Uterus (tissue), 4 donors: Measurements from ENCODE around the gene PLCG2. TPM values are rescaled to one million over a fixed set of nuclear protein-coding genes. Genes with fewer than 3 reads are reported as not detected.
"Not testable (repeated sequence)": the region's sequence is repeated elsewhere in the genome, so short reads cannot be mapped to it uniquely, and the experiment has no call there.

ENCODE experiments used
- DNase-seq, 2 donors: peaks; one replicate each; pipeline ENCODE4 v3.0.0-alpha.2; 2019 to 2020
- H3K27ac ChIP-seq, 2 donors: fragments of 200-600 bp; sonication (generic); 1 replicate in 1 of 2; 2 replicates in 1 of 2; pipeline ENCODE4 v1.5.1; 2016 to 2018
- H3K27me3 ChIP-seq, 2 donors: fragments of 200-600 bp; sonication (generic); one replicate each; pipeline ENCODE4 v1.5.1; 2018 to 2019; ENCODE audit warnings: control low read depth in 1 of 2
- H3K36me3 ChIP-seq, 2 donors: fragments of 200-600 bp; sonication (generic); one replicate each; pipeline ENCODE4 v1.5.1; 2019; ENCODE audit warnings: control low read depth in 1 of 2
- H3K4me1 ChIP-seq, 2 donors: fragments of 200-600 bp; sonication (generic); one replicate each; pipeline ENCODE4 v1.5.1; 2018 to 2019; ENCODE audit warnings: control low read depth in 1 of 2
- H3K4me3 ChIP-seq, 2 donors: fragments of 200-600 bp; sonication (generic); 1 replicate in 1 of 2; 2 replicates in 1 of 2; pipeline ENCODE4 v1.5.1; 2018 to 2019; ENCODE audit warnings: mild to moderate bottlenecking in 1 of 2
- H3K9me3 ChIP-seq, 2 donors: fragments of 200-600 bp; sonication (generic); one replicate each; pipeline ENCODE4 v1.5.1; 2019; ENCODE audit warnings: control low read depth in 1 of 2
- POLR2A ChIP-seq, 2 donors: fragments of 450-650 bp; IDR thresholded peaks; one replicate each; pipeline ENCODE4 v1.6.1; 2016; ENCODE audit warnings: antibody characterized with exemption in 2 of 2, mild to moderate bottlenecking in 1 of 2, moderate library complexity in 1 of 2
- intact Hi-C: fragments of 100-400 bp; cut with DNase I; formaldehyde crosslinking; loops from one replicate; pipeline ENCODE4 v1.15.1; 2023; ENCODE audit warnings: low total_unique reads
- total RNA-seq, 4 donors: library from RNA; depleted of rRNA in 3 of 4; stranded (reverse); fragments of >200 nt in 3 of 4; gene quantifications; one replicate each; pipeline versions ENCODE4 v1.1.0 to v1.2.4, GENCODE V29; 2014 to 2023
- TF ChIP-seq, protein P1 (sequence below), 4 experiments: fragments of 200-600 bp in 2 of 4; fragments of 450-650 bp in 2 of 4; sonication (generic) in 2 of 4; IDR thresholded peaks; one replicate each; pipeline ENCODE4 v1.5.1; 2016 to 2019; ENCODE audit warnings: antibody characterized with exemption in 4 of 4, mild to moderate bottlenecking in 2 of 4, moderate library complexity in 1 of 4
- donor health status: DM: yes; HTN: yes; CAD: no.

The PLCG2 gene
- total RNA-seq, 4 donors from 2014 or later, result 11.2 to 39.4 (median 18.8) TPM

DNA sequence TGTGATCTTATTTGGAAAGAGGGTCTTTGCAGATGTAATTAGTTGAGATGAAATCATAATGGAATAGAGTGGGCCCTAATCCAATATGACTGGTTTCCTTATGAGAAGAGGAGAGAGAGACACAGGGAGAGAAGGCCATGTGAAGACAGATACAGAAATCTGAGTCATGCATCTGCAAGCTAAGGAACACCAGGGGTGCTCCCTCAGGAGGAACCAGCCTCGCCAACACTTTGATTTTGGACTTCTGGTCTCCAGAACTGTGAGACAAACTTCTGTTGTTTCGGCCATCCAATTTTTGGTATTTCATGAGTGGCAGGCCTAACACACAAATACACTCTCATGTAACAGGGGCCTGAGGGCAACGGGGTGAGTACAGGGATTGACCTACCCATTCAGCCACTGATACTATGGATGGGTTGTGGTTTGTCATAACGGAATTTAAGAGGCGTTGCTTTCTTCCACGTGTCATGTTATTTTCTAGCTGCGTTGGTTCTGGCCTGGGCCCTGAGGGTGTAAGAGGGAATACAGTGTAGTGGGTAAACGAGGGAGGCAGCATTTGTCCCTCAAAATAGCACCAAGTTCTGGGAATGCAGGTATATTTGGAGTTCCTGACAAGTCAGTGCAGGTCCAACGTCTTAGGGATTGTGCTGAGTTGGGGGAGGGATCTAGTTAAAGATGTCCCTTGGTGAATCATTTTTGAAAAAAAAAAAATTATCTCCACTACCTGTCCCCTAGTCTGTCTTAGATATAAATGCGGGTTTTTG, 17.7 kb downstream of the PLCG2 start:
- Histone ChIP-seq H3K27me3 (no peaks in the 10 kb centered on the region), H3K4me1 (no peaks in the 10 kb centered on the region), H3K4me3 (no peak overlapping the region), H3K9me3 (no peaks in the 10 kb centered on the region), H3K27ac (no peak overlapping the region), H3K36me3 (no peaks in the 10 kb centered on the region)
- TF ChIP-seq POLR2A (IDR thresholded peaks at IDR 0.05), result no peak
- TF ChIP-seq, protein P1, sequence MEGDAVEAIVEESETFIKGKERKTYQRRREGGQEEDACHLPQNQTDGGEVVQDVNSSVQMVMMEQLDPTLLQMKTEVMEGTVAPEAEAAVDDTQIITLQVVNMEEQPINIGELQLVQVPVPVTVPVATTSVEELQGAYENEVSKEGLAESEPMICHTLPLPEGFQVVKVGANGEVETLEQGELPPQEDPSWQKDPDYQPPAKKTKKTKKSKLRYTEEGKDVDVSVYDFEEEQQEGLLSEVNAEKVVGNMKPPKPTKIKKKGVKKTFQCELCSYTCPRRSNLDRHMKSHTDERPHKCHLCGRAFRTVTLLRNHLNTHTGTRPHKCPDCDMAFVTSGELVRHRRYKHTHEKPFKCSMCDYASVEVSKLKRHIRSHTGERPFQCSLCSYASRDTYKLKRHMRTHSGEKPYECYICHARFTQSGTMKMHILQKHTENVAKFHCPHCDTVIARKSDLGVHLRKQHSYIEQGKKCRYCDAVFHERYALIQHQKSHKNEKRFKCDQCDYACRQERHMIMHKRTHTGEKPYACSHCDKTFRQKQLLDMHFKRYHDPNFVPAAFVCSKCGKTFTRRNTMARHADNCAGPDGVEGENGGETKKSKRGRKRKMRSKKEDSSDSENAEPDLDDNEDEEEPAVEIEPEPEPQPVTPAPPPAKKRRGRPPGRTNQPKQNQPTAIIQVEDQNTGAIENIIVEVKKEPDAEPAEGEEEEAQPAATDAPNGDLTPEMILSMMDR (IDR thresholded peaks at IDR 0.05), result no peak
- DNase-seq, result no peak
- intact Hi-C loops, result no loop called here

DNA sequence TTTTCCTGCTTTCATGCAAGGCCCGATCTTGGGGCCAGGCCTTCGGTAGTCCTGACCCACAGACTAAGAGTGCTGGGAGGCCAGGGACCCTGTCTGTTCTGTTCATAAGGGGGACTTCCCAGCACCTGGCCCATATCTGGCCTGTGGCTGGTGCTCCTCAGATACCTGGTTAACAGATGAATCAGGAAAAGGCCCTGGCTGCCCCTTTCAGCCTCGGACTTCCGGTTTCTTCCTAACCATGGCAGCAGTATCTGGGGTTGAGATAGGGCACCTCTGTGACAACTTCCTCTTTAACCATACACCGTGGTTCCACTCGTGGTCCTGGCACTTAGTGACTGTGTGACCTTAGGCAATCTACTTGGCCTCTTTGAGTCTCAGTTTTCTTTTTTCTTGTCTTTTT, 18.4 kb downstream of the PLCG2 start:
- no peak overlapping the region for H3K27ac ChIP-seq
- TF ChIP-seq POLR2A (IDR thresholded peaks at IDR 0.05), result no peak
- TF ChIP-seq, protein P1 (IDR thresholded peaks at IDR 0.05), result no peak
- intact Hi-C loops, result no loop called here
- H3K4me3 ChIP-seq, result no peak overlapping the region
- H3K27me3 ChIP-seq, result no peaks in the 10 kb centered on the region
- H3K4me1 ChIP-seq, result no peaks in the 10 kb centered on the region
- DNase-seq, result no peak
- H3K36me3 ChIP-seq, result no peaks in the 10 kb centered on the region
- no peaks in the 10 kb centered on the region for H3K9me3 ChIP-seq

DNA sequence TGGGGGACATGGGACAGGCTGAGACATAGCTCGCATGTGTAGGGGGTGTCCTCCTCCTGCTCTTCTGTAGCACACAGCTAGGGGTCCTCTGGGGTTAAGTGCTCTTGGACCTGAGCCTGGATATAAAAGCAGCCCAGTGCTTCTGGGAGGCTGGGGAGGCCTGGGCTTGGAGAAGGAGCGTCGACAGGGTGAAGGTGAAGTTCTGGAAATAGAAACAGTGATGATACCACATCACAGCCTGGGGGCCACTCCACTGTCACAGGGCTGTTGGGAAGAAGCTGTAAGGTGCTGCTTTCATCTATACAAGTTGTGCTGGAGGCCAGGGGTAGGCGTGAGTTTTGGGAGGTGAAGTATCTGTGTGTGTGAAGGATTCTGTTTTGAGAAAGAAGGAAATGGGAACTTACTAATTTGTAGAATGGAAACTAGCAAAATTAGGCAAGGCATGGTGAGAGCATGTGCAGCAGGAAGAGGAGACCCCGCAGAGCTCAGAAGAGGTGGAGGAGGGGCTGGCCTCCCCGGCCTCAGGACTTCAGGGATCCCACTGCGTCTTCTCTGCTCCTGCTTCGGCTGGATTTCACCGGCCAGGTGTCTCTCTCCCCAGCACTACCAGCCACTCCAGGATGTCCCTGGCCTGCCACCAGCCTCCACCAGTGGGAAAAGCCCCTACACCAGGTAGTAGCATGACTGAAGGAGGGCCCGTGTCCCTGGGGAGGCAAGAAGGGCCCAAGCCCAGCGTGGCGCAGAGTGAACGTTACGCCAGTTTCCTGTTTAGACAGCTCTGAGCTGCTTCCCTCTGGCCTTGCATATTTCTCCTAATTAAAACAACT, 19.4 kb downstream of the PLCG2 start:
- no peak overlapping the region for H3K4me3 ChIP-seq
- H3K27ac ChIP-seq, result peak overlapping the region in 1 of 2 donors; percentile 9
- TF ChIP-seq POLR2A (IDR thresholded peaks at IDR 0.05), result no peak
- TF ChIP-seq, protein P1 (IDR thresholded peaks at IDR 0.05), result no peak
- H3K36me3 ChIP-seq, result no peaks in the 10 kb centered on the region
- H3K27me3 ChIP-seq, result no peaks in the 10 kb centered on the region
- intact Hi-C loops, result no loop called here
- no peaks in the 10 kb centered on the region for H3K4me1 ChIP-seq
- H3K9me3 ChIP-seq, result no peaks in the 10 kb centered on the region
- DNase-seq, result no peak

DNA sequence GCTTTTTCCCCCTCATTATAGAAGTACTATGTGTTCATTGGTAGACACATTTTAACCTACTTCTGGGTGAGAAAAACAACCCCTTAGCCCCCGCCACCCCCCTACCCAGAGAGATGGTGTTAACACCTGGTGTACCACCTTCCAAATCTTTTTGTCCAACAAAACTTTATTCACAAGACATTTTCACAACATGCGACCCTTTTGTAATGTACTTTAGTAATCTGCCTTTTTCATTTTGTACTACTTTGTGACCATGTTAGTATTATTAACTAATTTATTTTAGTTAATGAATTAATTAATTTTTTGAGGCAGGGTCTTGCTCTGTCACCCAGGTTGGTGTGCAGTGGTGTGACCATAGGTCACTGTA, 20.0 kb downstream of the PLCG2 start:
- TF ChIP-seq POLR2A (IDR thresholded peaks at IDR 0.05), result no peak
- TF ChIP-seq, protein P1 (IDR thresholded peaks at IDR 0.05), result no peak
- DNase-seq, result no peak
- intact Hi-C loops, result no loop called here
- H3K4me1 ChIP-seq, result no peaks in the 10 kb centered on the region
- no peaks in the 10 kb centered on the region for H3K36me3 ChIP-seq
- no peaks in the 10 kb centered on the region for H3K9me3 ChIP-seq
- H3K27ac ChIP-seq, result peak overlapping the region in 1 of 2 donors; percentile 9
- H3K27me3 ChIP-seq, result no peaks in the 10 kb centered on the region
- H3K4me3 ChIP-seq, result no peak overlapping the region

DNA sequence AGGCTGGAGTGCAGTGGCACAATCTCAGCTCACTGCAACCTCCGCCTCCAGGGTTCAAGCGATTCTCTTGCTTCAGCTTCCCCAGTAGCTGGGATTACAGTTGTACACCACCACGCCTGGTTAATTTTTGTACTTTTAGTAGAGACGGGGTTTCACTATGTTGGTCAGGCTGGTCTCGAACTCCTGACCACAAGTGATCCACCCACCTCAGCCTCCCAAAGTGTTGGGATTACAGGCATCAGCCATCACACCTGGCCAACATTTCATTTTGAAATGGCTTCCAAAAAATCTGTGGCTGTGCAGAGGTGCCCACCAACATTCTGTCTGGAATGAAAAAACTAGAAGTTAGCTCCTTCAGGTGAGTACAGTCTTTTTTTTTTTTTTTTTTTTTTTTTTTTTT, 22.6 kb downstream of the PLCG2 start:
- DNase-seq, H3K4me3 ChIP-seq, H3K9me3 ChIP-seq, H3K36me3 ChIP-seq, H3K4me1 ChIP-seq, intact Hi-C loops, H3K27me3 ChIP-seq, H3K27ac ChIP-seq: not testable (repeated sequence)
